AG04449 (cell line): Measurements from ENCODE around the gene BEAN1.

Experiments
- CTCF ChIA-PET: fragments of 350-600 bp; formaldehyde crosslinking; extraction: SDS; loops from one replicate; lab custom pipeline; 2021; ENCODE audit warnings: antibody characterized with exemption; lab: Yijun Ruan, JAX
- POLR2A ChIA-PET: fragments of 400-600, 350-600 bp; formaldehyde crosslinking; extraction: SDS; loops from one replicate; lab custom pipeline; 2020; ENCODE audit warnings: antibody characterized with exemption, inconsistent platforms; lab: Yijun Ruan, JAX
- DNase-seq: peaks from one replicate; pipeline ENCODE4 v3.0.0-alpha.2; 2010; ENCODE audit warnings: low read depth, low spot score
- H3K4me3 ChIP-seq: 2 replicates; pipeline ENCODE4 v1.5.1; 2011; ENCODE audit warnings: low read depth, mild to moderate bottlenecking, control low read depth, low read length
- TF ChIP-seq, protein P1 (sequence below): IDR thresholded peaks from one replicate; pipeline ENCODE4 v1.5.1; 2011; ENCODE audit warnings: mild to moderate bottlenecking, moderate library complexity, low read length, control low read depth, inconsistent platforms; ENCODE audit not compliant: insufficient read depth; ENCODE audit errors: missing control alignments

BEAN1 gene

DNA sequence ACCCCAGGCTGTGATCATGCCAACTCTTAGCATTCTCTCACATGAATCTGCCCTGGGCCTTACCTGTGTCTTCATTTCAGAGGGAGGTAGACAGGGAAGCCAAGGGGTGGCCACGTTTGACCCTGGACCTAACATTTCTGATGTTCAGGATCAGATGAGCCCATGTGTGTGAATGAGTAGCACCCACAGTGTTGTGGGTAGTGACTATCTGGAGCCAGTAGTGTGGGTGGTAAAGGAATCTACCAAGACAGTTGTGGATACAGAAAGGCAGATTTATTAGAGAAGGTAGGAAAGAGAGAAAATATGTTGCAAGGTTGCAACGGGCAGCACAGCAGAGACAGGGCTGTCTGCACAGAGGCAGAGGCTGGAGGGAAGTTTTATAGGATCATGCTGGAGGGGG is 62.3 kb downstream of the BEAN1 start:
- ChIA-PET CTCF (interaction anchor here (0.6 to 1.5 kb wide), 2 partner anchors 83 to 105 kb away, joined by 3 to 4 read pairs; no protein-coding TSS in a partner anchor), POLR2A (no interaction called here)
- H3K4me3 ChIP-seq, result no peak overlapping the region
- no peak for DNase-seq
- TF ChIP-seq, protein P1, sequence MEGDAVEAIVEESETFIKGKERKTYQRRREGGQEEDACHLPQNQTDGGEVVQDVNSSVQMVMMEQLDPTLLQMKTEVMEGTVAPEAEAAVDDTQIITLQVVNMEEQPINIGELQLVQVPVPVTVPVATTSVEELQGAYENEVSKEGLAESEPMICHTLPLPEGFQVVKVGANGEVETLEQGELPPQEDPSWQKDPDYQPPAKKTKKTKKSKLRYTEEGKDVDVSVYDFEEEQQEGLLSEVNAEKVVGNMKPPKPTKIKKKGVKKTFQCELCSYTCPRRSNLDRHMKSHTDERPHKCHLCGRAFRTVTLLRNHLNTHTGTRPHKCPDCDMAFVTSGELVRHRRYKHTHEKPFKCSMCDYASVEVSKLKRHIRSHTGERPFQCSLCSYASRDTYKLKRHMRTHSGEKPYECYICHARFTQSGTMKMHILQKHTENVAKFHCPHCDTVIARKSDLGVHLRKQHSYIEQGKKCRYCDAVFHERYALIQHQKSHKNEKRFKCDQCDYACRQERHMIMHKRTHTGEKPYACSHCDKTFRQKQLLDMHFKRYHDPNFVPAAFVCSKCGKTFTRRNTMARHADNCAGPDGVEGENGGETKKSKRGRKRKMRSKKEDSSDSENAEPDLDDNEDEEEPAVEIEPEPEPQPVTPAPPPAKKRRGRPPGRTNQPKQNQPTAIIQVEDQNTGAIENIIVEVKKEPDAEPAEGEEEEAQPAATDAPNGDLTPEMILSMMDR, result no peak

DNA sequence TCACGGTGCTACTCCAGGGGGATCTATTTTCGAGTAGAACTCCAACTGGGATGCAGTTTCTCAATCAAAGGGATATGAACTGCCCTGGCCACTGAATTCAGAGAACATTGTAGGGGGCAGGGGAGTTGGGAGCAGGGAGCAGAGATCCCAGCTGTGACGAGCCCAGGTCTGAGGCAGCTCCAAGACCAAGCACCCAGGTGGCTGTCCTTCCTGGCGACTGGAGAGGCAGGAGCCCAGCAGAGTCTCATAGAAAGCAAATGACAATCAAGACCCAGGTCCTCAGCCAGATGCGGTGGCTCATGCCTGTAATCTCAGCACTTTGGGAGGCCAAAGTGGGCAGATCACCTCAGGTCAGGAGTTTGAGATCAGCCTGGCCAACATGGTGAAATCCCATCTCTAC is 62.7 kb downstream of the BEAN1 start:
- H3K4me3 ChIP-seq, result no peak overlapping the region
- CTCF ChIA-PET, result interaction anchor here (1.5 kb wide), 1 partner anchor 83 kb away, joined by 4 read pairs; no protein-coding TSS in a partner anchor
- TF ChIP-seq, protein P1, result no peak
- no peak for DNase-seq
- POLR2A ChIA-PET, result no interaction called here

DNA sequence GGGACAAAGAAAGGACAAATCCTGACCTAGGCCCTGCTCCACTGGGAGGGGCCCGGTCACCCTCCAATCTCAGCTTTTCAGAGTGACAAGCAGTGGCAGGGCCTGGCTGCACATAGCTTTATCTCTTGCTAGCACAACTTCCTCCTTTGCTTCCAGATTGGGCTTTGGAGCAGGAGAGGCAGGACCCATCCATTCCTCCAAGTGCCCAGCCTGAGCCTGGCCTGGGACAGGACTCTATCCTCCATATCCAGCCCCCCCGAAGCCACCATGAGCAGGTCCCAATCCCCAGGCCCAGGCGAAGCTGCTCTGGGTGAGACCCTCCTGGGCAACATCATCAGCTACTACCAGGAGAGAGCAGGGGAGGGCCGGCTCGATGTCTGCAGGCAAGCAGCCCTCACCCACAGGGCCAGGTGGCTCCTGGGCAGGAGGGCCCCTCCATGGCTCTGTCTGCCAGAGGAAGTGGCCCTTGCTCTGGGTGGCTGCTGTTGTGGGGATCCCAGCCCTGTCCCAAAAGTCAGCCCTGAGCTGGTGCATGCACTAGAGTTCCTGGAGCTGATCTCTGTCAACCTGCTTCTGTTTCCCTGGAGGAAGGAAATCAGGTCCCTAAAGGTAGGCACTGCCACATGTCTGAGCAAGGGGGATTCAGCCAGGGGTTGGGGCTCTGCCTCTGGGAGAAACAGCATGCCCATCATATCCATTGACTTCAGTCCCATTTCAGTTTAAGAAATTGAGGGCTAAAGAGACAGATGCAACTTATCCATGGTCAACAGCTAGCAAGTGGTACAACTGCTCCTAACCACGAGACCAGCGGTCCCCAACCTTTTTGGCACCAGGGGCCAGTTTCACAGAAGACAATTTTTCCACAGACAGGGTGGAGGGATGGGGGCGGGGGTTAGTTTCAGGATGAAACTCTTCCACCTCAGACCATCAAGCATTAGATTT is 64.0 kb downstream of the BEAN1 start:
- CTCF ChIA-PET, result interaction anchor here (1.2 to 2.2 kb wide), 4 partner anchors 9 to 84 kb away, joined by 3 to 8 read pairs (median 3); no protein-coding TSS in a partner anchor
- no peak overlapping the region for H3K4me3 ChIP-seq
- POLR2A ChIA-PET, result no interaction called here
- DNase-seq, result no peak
- TF ChIP-seq, protein P1, result no peak

DNA sequence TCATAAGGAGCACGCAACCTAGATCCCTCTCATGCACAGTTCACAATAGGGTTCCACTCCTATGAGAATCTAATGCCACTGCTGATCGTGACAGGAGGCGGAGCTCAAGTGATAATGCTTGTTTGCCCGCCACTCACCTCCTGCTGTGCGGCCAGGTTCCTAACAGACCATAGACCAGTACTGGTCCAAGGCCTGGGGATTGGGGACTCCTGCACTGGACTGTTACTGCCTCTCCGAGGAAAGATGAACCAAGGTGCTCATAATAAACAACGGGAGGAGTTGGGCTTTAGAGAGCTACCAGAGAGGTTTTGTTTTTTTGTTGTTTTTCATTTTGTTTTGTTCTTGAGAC is 64.6 kb downstream of the BEAN1 start:
- ChIA-PET CTCF (interaction anchor here (0.7 to 2.2 kb wide), 5 partner anchors 9 to 148 kb away, joined by 3 to 8 read pairs (median 3); no protein-coding TSS in a partner anchor), POLR2A (no interaction called here)
- no peak for DNase-seq
- TF ChIP-seq, protein P1, result no peak
- H3K4me3 ChIP-seq, result no peak overlapping the region

DNA sequence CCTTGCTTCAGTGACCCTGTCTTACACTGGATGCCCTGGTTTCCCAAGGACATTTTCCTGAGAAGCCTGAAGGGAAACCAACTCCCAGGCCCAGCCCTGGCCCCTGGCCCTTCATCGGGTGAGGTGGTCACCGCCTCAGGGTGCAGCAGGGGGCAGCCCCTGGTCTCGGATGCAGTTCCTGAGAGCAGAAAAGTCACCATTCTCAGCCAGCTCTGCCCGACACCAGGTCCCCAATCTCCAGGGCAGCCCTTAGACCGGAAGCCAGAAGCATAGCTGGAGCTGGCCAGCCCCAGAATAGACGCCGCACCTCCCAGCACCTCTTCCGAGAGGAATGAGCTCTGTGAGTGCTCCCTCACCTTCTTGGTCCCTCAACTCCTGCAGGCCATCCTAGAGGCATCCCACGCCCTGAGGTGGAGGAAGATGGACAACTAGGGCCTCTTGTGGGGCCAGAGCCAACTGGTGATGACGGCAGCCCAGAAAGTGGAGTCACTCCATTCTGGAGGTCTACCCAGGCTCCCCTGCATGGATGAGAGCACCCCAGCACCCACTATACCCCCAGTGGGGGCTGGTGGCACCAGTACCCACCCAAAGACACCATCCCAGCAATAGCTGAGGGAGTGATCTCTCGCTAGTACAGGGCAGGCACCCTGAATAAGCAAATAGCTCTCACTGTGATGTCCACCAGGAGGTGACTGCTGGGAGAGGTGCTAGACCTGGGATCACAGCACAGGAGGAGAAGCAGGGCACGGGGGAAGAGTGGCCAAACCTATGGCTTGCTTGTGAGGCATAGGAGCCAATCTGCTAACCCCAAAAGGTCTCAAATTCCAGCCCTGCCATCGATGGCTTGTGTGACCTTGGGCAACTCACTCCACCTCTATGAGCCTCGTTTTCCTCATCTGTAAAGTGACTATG is 66.7 kb downstream of the BEAN1 start:
- no peak for DNase-seq
- CTCF ChIA-PET, result interaction anchor here (1.1 kb wide), 1 partner anchor 11 kb away, joined by 4 read pairs; no protein-coding TSS in a partner anchor
- H3K4me3 ChIP-seq, result no peak overlapping the region
- TF ChIP-seq, protein P1, result no peak
- POLR2A ChIA-PET, result interaction anchor here (0.6 kb wide), 1 partner anchor 144 kb away, joined by 3 read pairs; no protein-coding TSS in a partner anchor
